Kidney (tissue), 14 donors: ENCODE measurements around the gene MYL12A. TPM values are rescaled to one million over a fixed set of nuclear protein-coding genes. Genes with fewer than 3 reads are reported as not detected.

Experiments used
- DNase-seq, 5 donors: peaks; one replicate each; pipeline ENCODE4 v3.0.0-alpha.2; 2013 to 2020
- FAIRE-seq: peaks from 2 replicates; lab custom pipeline; 2012; peaks lifted over from hg19 to GRCh38; lab: Jason Lieb, UNC
- H3K27ac ChIP-seq, 2 donors: one replicate each; pipeline ENCODE4 v1.7.0; 2013; ENCODE audit warnings: low read depth in 2 of 2, low read length in 2 of 2, inconsistent platforms in 1 of 2
- H3K27me3 ChIP-seq: one replicate; pipeline ENCODE4 v1.7.1; 2013; ENCODE audit warnings: low read length, inconsistent platforms; ENCODE audit not compliant: control insufficient read depth, insufficient read depth
- H3K36me3 ChIP-seq, 3 donors: one replicate each; pipeline versions ENCODE4 v1.7.0 to v1.7.1; 2013; ENCODE audit warnings: low read length in 3 of 3, control low read depth in 1 of 3, inconsistent platforms in 1 of 3; ENCODE audit not compliant: insufficient read depth in 3 of 3, control insufficient read depth in 2 of 3
- H3K4me1 ChIP-seq, 3 donors: one replicate each; pipeline versions ENCODE4 v1.7.0 to v1.7.1; 2013; ENCODE audit warnings: low read length in 3 of 3, inconsistent platforms in 1 of 3, low read depth in 1 of 3; ENCODE audit not compliant: control insufficient read depth in 2 of 3, insufficient read depth in 2 of 3
- H3K4me3 ChIP-seq, 3 donors: one replicate each; pipeline versions ENCODE4 v1.7.0 to v1.8.1; 2013; ENCODE audit warnings: low read length in 3 of 3, control low read depth in 1 of 3, inconsistent platforms in 1 of 3
- H3K9ac ChIP-seq, 3 donors: one replicate each; pipeline versions ENCODE4 v1.7.0 to v1.7.1; 2013; ENCODE audit warnings: low read length in 3 of 3, control low read depth in 1 of 3, inconsistent platforms in 1 of 3
- H3K9me3 ChIP-seq, 3 donors: one replicate each; pipeline versions ENCODE4 v1.7.0 to v1.7.1; 2013; ENCODE audit warnings: low read length in 3 of 3, control low read depth in 1 of 3, inconsistent platforms in 1 of 3; ENCODE audit not compliant: control insufficient read depth in 2 of 3, insufficient read depth in 1 of 3
- intact Hi-C: fragments of 100-400 bp; cut with DNase I; formaldehyde crosslinking; loops from one replicate; pipeline ENCODE4 v1.11.1; 2022
- polyA plus RNA-seq: library from polyadenylated mRNA; stranded (reverse); fragments of 350-450 nt; fragmentation: Illumina TruSeq; extraction: RNeasy Lipid Tissue Mini Kit (QIAGEN cat#74804); gene quantifications from one replicate; pipeline ENCODE4 v1.2.3, GENCODE V29; 2014; ENCODE audit warnings: low read depth, low replicate concordance; ENCODE audit not compliant: insufficient read depth
- total RNA-seq: library from RNA; stranded (reverse); fragmentation: NEBNext Ultra II Directional; extraction: Animal tissue kit (Norgen Biotek cat#: 25700); gene quantifications from one replicate; pipeline ENCODE4 v1.2.1, GENCODE V29; 2021
- TF ChIP-seq, protein P1 (sequence below): IDR thresholded peaks from 3 replicates; pipeline ENCODE4 v1.5.1; 2012; ENCODE audit warnings: mild to moderate bottlenecking, moderate library complexity, borderline replicate concordance; ENCODE audit not compliant: insufficient read depth; ENCODE audit errors: extremely low read depth
- donor health status: control.
- donor health status: control.
- donor health status: control.
- donor health status: control.
- donor health status: control.
- donor health status: DM: yes; HTN: yes; CAD: no.
- donor health status: Normal renal cell carcinoma (clear cell type).

Gene MYL12A
- total and polyA plus RNA-seq, 2 donors from 2014 or later = 442 to 450 TPM

DNA sequence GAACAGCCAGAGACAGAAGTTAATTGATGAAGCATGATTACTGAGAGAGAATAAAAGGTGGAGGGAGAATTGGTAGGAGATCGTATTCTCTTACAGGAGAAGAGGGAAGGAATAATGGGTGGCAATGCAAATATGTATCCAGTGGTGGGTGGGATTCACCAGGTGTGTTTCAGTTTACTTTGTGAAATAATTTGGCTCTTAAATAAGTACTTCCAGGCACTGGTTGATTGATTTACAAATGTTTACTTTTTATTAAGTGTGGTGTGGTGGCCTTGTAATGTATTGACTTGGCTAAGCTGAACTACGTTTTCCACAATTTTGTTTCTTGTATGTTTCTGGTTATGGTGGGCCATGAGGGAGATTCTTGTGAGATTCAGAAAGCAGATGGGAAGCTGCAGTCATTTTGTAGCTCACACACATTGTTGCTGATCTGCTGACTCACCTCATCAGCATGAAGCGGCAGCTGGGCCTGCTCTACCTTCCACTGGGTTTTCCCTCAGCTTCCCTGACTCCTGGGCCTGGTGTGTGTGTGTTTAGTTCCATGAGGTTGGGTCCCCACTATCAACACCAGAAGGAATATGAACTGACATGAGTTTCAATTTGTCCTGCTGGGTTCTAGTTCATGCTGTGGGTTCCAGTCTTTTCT is 47.0 kb downstream of the MYL12A start:
- no peak for FAIRE-seq
- no peak overlapping the region for H3K4me3 ChIP-seq
- no peak for DNase-seq
- H3K9me3 ChIP-seq = no peaks in the 10 kb centered on the region
- H3K27ac ChIP-seq = no peak overlapping the region
- no peak overlapping the region for H3K9ac ChIP-seq
- no peaks in the 10 kb centered on the region for H3K36me3 ChIP-seq
- H3K27me3 ChIP-seq = no peaks in the 10 kb centered on the region
- TF ChIP-seq, protein P1, sequence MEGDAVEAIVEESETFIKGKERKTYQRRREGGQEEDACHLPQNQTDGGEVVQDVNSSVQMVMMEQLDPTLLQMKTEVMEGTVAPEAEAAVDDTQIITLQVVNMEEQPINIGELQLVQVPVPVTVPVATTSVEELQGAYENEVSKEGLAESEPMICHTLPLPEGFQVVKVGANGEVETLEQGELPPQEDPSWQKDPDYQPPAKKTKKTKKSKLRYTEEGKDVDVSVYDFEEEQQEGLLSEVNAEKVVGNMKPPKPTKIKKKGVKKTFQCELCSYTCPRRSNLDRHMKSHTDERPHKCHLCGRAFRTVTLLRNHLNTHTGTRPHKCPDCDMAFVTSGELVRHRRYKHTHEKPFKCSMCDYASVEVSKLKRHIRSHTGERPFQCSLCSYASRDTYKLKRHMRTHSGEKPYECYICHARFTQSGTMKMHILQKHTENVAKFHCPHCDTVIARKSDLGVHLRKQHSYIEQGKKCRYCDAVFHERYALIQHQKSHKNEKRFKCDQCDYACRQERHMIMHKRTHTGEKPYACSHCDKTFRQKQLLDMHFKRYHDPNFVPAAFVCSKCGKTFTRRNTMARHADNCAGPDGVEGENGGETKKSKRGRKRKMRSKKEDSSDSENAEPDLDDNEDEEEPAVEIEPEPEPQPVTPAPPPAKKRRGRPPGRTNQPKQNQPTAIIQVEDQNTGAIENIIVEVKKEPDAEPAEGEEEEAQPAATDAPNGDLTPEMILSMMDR = no peak
- intact Hi-C loops = no loop called here
- peaks cover 0 to 3% (median 0%) of the 10 kb centered on the region in 3 donors for H3K4me1 ChIP-seq

DNA sequence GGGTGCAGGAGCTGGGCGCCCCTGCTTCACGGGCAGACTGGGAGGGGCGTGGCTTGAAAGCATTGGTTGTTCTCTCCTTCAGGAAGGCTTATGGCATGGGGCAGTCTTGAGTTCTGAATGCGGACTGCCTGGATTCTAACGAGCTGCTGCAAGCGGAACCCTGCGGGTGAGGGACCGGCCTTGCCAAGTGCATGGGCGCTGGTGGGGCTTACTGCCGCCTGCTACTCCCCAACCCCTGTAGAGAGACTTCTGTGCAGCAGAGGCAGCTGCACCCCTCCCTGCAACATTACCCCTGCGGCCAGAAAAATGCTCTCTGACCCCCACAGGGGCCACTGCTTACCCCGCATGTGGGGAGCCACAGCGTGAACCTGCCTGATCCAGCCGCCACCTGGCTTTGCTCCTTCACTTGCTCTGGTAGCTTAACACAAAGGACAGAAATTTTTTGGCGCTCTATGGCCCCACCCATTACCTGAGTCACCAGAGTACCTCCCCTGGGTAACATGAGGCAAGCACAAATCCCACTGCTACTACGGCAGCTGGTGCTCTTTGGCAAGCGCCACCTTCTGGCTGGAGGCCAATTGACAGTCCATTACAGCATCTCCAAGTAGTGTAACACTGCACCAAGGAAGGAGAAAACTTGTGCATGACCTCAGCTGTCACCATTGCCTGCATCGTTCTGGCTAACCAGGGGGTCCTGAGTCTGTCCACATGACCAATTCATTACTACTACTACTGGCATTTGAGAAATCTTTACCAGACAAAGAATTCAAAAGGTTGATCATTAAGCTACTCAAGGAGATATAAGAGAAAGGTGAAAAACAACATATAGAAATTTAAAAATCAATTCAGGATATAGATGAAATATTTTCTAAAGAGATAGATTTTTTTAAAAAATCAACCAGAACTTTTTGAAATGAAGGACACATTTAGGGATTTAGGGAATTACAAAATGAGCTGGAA is 49.7 kb downstream of the MYL12A start:
- peak; percentile 94 to 96 (median 95) for DNase-seq
- no peak for FAIRE-seq
- TF ChIP-seq, protein P1 = peak; percentile 67
- H3K4me3 ChIP-seq = peak overlapping the region; percentile 75 to 91 (median 76)
- H3K27ac ChIP-seq = peak overlapping the region in 1 of 2 donors; percentile 47
- intact Hi-C loops = no loop called here
- peaks cover 0 to 3% (median 0%) of the 10 kb centered on the region in 3 donors for H3K4me1 ChIP-seq
- no peaks in the 10 kb centered on the region for H3K27me3 ChIP-seq
- H3K36me3 ChIP-seq = no peaks in the 10 kb centered on the region
- H3K9ac ChIP-seq = peak overlapping the region in 2 of 3 donors; percentile 69 to 81
- no peaks in the 10 kb centered on the region for H3K9me3 ChIP-seq

DNA sequence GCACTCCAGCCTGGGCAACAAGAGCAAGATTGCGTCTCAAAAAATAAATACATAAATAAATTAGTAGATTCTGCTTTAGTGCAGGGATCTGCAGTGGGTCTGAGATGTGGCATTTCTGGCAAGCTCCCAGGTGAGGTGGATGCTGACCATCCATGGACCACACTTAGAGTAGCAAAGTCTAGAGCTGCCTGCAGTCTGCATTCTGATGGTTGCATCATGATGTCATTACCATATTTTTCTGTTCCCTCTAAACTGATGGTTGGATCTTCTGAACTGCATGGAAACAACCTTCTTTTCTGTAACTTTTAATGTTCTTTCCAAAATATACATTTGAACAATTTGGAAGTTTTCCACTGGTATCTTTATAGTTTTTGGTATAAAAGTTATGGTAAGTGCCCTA is 57.2 kb downstream of the MYL12A start:
- H3K4me1 ChIP-seq = no peaks in the 10 kb centered on the region
- H3K4me3 ChIP-seq = no peak overlapping the region
- no peak overlapping the region for H3K9ac ChIP-seq
- no peak for FAIRE-seq
- H3K36me3 ChIP-seq = no peaks in the 10 kb centered on the region
- DNase-seq = no peak
- TF ChIP-seq, protein P1 = no peak
- no peak overlapping the region for H3K27ac ChIP-seq
- H3K9me3 ChIP-seq = no peaks in the 10 kb centered on the region
- intact Hi-C loops = no loop called here
- no peaks in the 10 kb centered on the region for H3K27me3 ChIP-seq
